NB4 (cell line): ENCODE measurements around the gene IRF3.

ENCODE experiments used
- CTCF ChIP-seq: IDR thresholded peaks from one replicate; pipeline ENCODE4 v1.5.1; 2012; ENCODE audit warnings: low read depth, low read length
- POLR2A ChIP-seq: IDR thresholded peaks from 2 replicates; pipeline ENCODE4 v1.6.1; 2011; ENCODE audit warnings: mild to moderate bottlenecking; ENCODE audit not compliant: insufficient read length; ENCODE audit errors: extremely low read depth
- TF ChIP-seq, protein P1 (sequence below): IDR thresholded peaks from 2 replicates; pipeline ENCODE4 v1.6.1; 2011; ENCODE audit warnings: low read depth, low read length

DNA sequence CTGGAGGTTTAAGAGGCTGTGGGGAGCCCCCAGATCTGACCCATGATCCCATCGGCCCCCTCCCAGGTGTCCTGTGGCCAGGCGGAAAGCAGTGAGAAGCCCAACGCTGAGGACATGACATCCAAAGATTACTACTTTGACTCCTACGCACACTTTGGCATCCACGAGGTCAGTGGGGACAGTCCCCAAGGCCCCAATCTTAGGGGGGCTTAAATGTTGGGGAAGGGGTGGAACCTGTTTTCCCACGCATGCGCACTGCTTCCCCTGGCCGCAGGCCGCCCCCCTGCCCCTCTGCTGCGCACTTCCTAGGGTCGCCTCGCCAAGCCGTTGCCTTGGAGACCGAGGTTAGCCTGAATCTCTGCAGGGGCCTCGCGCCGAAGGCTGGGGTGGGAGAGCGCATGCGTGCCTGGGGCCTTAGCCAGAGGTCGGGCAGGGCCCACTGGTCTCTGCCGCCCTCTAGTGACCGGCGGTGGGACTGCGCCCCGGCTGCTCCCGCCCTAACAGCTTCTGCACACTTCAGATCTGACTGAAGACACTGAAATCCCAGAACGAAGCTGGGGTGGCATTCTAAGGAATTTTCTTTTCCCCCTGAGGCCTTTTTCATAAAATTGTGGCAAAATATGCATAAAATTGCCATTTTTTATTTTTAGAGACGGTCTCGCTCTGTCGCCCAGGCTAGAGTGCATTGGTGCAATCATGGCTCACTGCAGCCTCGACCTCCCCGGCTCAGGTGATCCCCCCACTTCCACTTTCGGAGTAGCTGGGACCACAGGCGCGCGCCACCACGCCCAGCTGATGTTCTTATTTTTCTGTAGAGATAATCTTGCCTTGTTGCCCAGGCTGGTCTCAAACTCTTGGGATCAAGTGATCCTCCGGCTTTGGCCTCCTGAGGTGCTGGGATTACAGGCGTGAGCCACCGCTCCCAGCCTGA, 15.0 kb upstream of the IRF3 start:
- TF ChIP-seq POLR2A (no peak), CTCF (peak; percentile 95)
- TF ChIP-seq, protein P1, sequence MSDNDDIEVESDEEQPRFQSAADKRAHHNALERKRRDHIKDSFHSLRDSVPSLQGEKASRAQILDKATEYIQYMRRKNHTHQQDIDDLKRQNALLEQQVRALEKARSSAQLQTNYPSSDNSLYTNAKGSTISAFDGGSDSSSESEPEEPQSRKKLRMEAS = peak; percentile 48
